GM19351 (cell line): ENCODE data around the gene MGAT4B.

ENCODE experiments used
- ATAC-seq: cut with Tn5 transposase; IDR thresholded peaks from one replicate; pipeline ENCODE4 v1.9.1; 2021; ENCODE audit warnings: mild to moderate bottlenecking, moderate library complexity; ENCODE audit not compliant: unreplicated experiment

MGAT4B gene

DNA sequence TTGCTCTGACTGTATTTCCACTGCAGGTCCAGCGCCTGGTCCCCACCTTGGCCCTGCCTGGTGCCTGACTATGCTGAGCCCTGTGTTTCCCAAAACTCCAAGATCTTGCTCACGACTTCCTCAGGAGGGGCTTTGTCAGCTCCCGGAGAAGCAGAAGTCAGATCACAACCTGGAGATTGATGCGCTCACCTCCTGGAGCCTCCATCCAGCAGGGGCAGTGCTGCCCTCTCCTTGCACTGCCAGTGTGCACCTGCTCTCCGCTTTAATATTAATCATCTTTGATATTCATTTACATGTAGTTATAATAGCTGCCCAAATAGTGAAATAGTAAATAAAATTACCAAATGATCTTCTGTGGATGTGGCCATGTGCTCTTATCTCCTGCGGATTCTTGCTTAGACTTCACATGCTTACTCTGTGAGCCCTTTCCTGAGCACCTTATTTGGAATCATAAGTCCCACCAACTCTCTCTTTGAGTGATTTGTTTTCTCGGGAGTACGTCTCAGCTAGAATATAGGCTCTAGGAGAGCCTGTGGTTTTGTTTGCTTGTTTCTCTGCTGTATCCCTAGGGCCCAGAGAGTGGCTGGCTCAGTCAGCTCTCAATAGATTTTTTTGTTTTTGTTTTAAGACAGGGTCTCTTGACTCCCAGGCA, 56.7 kb downstream of the MGAT4B start:
- ATAC-seq = no peak

DNA sequence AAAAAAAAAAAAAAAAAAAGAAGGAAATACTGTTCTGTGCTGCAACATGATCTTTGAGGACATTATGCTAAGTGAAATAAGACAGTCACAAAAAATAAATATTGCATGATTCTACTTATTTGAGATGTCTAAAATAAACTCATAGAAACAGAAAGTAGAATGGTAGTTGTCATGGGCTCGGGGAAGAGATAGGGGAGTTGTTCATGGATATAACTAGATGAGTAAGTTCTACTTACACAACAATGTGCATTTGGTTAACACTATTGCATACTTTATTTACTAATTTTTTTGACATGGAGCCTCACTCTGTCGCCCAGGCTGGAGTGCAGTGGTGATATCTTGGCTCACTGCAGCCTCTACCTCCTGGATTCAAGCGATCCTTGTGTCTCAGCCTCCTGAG, 58.9 kb downstream of the MGAT4B start:
- no peak for ATAC-seq
